ENCODE results near the gene EVX2. TPM values are rescaled to one million over a fixed set of nuclear protein-coding genes. Genes with fewer than 3 reads are reported as not detected.

Gene EVX2
- polyA plus RNA-seq, 1 donor: not detected

DNA sequence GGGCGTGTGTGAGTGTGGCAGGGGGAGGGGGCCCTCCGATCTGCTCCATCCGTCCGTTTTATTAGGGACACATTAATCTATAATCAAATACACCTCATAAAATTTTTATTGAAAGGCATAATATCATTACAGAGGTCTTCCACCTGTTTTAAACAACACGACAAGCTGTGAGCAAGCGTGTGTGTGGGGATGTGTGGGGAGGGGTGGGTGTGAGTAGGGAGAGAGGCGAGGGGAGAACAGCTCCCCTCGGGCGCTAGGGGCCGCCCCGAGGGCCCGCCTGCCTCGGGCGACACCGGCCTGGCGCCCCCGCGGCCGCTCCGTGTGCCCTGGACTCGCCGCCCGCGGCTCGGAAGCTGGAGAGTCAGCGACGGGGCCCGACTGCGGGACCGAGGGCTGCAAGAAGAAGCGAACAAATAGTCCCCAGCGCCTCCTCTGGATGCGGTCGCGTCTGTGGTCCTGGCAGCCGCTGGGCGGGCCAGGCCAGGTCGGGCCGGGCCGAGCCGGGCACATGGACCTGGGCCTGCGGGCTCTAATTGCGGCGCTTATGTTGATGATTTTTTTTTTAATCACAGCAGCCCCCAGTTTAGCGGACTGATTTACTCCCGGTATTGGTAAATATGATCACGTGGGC is 38.4 kb upstream of the EVX2 start:
- DNase-seq (ENCODE audit: low read depth): no peak

DNA sequence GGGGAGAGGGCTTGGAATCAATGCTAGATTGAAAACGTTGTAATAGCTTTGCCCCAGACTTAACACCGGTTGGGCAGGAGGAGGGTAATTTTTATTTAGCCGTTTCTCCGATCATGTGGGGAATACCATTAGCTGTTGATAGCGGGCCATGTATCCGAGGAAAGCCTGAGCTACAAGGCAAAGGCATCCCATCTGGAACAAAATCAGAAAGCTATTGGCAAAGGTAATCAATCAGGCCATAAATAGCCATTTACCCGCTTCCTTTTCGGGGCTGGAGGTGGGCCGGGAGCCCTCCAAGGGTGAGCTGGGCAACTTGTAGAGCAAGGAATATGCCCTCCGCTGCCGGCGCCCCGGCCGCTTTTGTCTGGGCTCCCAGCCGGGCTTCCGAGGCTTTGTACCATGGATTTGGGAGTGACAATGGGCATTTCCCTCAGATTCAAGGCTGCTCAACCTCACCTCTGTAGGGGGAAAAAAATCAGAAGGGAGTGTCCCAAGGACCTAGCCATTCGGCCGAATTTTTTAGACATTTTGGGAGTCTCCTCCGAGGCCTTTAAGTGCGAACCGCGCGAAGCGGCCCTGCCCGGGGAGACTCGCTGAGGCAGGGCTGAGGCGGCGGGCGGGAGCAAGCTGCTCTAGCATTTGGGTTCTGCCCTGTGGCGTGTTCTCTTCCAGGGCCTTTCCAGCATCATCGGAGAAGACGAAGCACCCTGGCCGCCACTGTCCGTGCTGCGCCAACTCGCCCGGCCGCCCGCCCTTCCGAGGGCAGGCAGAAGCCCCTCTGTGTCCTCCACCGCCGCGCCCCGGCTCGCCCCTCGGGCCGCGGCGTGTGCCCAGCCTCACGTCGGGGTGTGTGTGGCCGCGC is 37.7 kb upstream of the EVX2 start:
- DNase-seq (ENCODE audit: low read depth): no peak

DNA sequence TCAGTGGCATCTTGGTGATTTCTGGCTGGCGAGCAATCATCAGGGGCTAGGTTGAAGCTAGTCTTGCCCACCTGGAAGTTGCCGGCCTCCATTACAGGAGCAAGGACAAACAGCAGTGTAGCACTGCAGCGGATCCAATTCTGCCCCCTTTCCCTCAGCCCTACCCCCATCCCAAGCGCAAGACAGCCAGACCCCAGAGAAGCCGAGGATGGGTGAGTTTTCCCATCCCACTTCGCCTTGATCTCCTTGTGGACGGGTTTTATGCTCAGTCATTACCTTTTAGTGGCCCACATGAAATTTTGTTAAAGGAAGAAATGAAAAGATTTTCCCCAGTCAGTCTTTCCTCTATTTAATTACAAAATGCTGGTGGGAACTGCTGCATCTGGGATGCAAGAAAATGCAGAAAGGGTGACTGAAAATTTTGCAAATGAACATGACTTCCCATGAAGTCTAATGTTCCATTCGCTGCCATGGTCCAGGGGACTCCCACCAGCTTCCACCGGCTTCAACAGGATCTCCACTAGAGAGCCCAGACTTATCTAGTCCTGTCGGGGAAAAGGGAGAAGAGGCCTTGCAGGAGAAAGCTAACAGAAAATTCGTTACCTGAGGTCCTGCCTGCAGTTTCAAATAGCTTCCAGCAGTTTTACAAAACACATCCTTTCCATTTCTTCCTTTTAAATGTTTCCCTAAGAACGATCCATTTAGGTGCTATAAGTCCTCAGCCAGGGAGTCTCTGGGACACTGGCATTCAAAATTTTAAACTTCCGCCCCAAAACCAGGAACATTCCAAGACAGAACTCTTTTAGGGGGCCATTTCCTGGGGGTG is 36.8 kb upstream of the EVX2 start:
- DNase-seq (ENCODE audit: low read depth): no peak

DNA sequence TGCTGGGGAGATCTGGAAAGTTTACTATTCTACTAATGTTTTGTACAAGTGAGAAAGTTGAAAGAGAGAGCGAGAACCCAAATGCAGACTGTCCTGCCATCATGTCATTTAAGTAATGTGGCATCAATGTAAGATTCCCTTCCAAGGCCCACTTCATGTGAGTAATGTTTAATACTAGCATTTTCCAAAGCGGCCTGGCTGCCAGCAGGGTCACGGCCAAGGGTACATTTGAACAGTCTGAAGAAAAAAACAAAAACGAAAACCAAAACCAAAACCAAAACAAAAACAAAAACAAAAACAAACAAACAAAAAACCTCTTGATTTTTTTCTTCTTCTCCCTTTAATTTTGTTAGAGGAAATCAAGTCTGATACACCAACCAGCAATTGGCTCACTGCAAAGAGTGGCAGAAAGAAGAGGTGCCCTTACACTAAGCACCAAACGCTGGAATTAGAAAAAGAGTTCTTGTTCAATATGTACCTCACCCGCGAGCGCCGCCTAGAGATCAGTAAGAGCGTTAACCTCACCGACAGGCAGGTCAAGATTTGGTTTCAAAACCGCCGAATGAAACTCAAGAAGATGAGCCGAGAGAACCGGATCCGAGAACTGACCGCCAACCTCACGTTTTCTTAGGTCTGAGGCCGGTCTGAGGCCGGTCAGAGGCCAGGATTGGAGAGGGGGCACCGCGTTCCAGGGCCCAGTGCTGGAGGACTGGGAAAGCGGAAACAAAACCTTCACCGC is 35.0 kb upstream of the EVX2 start:
- DNase-seq (ENCODE audit: low read depth): no peak

DNA sequence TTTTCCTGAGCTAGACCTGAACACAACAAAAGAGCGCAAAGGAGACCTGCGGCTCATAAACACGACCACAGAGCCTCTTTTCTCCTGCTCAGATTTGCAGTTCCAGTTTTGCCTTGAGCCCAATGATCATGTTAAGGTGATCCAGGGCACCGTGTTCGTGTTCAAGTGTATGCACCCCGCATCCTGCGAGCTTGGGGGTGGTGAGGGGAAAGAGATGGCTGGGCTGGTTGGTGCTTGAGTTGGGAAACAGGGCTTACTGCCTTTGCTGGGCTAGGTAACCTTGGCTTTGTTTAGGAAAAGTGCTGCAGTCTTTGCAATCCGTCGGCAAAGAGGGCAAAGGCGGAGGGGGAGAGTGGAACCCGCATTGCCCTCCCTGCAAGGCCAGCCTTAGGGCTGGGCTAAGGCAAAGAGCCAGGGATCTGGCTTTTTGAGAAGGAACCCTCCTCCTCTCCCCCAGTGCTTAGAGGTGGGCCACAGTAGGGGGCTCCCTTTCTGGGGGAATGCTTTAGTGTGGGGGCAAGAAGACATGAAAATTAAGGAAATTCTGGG is 34.1 kb upstream of the EVX2 start:
- no peak for DNase-seq (ENCODE audit: low read depth)

DNA sequence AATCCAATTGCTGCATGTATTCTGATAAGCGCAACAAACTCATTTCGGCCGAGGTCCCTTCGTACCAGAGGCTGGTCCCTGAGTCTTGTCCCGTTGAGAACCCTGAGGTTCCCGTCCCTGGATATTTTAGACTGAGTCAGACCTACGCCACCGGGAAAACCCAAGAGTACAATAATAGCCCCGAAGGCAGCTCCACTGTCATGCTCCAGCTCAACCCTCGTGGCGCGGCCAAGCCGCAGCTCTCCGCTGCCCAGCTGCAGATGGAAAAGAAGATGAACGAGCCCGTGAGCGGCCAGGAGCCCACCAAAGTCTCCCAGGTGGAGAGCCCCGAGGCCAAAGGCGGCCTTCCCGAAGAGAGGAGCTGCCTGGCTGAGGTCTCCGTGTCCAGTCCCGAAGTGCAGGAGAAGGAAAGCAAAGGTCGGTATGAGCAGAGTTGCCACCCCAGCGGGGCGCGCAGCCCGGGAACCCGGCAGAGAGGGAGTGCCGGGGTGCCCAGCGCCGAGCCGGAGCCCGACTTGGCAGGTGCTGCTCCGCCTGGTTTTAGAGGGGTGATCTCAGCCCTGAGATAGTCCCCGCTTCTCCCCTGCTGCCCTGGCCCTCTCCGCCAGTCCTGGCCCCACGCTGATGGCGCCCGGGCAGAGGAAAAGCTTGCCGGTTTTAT is 33.5 kb upstream of the EVX2 start:
- DNase-seq (ENCODE audit: low read depth): no peak

DNA sequence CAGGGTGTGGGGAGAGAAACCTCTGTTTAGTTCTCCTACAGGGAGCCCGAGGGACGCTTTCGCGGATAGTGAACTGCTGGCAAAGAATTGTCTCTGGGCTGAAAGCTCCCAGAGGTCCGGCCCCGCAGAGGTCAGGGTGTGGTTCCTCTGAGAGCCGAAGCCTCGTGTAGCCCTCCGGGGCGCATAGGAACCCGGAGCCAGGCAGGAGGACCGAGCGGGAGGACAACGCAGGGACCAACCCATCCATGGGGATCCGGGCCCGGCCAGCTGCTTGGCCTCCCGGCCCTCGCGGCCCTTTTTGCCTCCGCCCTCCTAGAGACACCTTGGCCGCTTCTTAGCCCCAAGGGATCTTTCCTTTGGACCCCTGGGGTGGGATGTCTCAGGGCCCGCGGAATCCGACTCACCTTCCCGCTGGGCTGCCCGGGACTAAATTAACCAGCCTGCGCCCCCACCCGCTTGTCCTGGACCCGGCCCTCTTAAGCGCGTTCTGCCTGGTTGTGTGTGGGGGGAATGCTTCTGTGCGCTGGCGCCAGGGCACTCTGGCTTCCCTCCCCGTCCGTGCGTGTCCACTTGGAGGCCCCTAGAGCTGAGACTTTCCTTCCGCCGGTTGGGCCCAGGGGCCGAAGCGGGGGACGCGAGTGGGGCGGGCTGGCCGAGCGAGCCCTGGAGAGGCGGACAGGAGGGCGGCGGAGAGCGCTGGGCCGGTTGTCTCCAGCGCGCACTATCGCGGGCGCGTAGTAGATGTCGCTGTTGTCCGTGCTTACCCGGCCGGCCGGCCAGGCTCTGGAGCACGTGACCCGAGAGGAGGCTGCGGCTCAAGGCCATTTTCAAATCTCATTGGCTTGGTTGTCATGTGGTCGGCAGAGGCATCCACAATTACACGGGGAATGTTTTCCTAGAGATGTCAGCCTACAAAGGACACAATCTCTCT is 32.4 kb upstream of the EVX2 start, which contains the start of gene HOXD10:
Gene HOXD10, plus strand, starts transcription at position 896 of the 931 bp plus-strand sequence. CDS start 56 bp downstream, outside the sequence.
- DNase-seq (ENCODE audit: low read depth): no peak

DNA sequence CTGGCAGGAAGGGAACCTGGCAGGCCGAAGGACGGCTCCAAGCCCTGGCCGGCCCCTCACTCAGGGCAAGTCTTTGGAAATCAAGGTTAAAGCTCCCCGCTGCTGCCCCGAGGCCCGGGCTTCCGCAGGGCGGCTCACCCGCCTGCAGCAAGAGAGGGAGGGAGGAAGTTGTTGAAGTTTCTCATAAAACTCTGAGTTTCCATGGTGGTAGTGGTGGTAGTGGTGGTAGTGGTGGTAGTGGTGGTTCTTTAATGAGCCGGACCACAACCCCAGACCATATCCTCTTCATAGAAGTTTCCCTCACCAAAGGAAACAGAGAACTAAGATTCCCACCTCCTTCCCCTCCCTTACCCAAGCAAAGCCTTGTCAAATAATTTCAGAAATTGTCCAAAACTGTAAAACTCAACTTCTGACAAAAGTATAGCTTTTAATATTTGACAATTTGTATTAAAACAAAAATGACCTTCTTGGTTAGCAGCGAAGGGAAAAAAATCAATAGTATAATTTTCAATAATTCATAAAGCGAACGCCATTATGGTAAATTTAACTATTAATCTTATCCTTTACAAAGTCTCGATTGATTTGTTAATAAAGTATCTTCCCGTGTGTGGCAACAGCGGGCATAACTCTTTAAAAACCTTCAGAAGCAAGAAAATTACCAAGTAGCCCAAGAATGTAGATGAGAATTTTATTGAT is 31.3 kb upstream of the EVX2 start:
- no peak for DNase-seq (ENCODE audit: low read depth)

DNA sequence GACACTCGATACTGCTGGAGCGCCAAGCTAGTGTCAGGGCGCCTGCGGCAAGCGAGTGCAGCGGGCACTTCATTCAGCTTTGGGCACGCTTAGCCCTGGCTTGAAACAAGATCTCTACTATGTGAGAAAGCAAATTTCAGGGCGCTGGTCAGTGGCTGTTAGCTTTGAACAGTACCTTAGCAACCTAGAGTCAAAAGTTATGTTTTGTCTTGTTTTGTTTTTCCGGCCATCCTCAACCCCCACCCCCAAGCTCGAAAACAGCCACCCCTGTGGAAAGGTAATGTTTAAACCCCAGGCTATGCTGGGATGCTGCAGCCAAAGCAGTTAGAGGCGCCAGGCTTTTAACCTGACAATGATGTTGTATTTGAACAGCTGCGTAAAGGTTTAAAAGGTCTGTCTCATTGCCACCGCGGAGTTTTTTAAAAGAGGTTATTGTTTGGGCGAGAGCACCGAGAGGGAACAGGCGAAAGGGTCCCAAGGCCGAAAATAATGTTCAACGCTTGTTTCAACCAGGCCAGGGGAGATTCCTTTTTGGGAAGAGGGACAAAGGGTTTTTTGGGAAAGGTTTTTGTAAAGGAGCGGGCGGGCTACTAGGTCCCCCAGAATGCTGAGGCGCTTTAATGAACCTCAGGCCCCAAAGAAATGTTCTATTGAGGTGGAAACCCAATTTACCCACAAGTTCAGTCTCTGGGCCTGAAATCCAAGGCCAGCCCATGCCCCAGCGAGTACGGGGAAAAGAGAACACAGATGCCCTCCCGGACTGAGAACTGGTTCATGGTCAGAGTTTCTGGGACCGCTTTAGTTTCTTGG is 30.6 kb upstream of the EVX2 start:
- no peak for DNase-seq (ENCODE audit: low read depth)

DNA sequence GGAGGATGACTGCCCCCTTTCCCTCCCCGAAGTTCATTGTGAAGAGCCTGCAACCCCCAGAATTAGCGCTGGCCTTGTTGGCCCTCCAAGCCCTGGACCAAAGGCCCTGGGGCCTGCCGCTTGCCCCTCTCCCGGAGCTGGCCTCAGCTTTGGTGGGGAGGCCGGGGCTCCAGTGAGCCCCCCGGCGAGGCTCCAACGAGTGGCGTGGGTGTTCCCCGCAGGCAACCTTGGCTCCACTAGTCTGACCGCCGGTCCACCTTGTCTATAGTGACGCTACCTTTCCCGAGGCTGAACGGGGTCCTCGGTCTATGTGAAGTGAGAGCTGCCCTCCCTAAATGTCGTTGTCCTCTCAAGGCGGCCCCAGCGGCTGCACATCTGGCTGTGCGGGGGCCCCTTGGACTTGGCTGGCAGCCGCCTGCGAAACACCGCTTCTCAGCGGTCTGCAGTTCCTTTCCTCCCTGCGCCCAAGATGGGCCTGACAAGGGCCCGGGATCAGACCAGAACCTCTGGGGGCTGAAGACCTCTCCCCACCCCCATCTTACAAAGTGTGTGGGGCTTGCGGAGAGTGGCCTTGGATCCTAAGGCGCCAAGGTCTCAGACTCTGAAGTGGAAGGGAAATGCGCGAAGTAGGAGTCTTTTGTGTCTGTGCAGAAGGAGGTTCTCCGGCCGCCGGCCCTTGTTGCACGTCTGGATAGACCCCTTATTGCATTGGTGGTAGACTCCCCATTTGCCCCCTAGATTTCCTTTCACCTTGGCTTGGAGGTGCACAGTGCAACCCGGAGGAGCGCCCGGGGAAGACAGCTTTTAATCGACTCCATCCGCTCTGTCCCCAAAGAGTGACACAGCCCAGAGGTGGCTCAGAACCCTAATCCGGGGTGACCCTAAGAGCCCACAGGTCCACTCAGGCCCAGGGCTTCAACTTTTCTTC is 28.9 kb upstream of the EVX2 start:
- DNase-seq (ENCODE audit: low read depth): no peak

DNA sequence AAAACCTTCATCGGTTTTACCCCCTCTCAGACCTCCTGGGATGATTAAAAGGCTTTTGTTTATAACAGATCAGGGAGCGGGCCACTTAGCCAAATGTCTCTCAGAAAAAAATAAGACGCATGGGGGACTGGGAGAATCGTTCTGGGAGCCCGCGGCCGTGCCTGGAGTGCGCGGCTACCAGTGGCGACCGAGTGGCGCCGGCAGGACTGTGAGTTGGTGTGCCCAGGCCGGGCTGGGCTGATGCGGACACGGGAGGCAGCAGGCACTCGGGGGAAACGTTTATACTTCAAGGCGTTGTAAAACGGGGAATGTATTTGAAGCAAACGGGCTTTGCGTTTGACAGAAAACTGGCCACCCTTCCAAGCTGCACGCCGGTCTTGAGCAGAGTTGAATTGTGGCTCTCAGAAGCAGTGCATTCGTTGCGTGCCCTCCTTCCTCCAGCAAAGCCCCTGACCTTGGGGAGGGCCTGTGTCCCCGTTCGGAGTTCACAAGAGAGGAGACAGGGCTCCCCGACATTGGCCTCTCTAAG is 28.1 kb upstream of the EVX2 start:
- DNase-seq (ENCODE audit: low read depth): no peak

DNA sequence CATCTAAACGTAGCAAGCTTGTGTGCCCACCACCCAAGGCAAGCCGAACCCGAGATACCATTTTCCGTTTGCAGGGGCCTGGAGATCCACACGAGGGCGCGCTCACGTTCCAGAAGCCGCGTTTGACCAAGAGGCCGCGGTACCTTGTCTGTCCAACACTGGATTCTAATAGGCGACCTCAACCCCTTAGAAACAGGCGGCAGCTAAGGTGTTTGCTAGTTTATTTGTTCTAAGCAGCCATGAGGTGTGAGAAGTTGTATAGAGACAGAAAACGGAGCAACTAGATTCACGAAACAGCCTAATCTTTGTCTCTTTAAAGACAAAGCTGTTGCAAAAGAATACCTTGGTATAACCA is 27.5 kb upstream of the EVX2 start:
- no peak for DNase-seq (ENCODE audit: low read depth)

DNA sequence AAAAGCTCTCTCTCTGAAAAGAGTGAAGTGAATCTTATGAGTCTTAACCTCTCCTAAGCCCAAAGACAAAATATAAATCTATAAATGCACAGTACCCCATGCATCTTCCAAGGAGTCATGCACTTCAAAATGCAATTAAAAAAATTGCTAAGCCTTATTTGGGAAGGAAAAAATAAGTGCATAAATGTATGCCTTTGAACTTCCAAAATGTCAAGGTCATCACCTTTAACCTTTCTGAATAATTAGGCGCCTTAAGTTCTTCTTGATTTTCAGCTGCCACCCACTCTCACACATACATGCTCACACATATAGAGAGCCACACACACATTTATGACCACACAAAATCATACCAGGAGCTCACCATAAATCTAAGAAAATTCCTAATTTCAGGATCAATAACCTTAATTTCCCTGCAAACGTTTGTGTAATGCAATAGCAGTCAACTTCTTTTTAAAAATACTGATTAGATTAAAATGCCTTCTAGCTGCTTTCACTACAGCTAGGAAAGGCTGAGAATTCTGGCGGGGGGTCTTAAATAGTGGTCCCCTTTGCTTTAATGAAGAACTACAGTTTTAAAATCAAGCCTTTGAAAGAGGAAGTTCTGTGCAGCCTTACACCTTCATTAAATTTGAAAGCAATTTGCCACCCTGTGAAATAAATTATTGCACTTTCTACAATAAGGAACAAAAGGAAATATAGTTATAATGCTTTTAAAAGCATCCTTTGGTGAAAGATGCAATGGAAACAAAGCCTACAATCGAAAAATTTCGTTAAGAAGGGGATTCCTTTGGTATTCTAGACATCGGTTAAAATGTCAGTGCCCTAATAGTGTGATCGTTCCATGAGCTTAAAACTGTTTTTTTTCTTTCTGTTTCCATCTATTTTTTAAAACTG is 26.9 kb upstream of the EVX2 start:
- no peak for DNase-seq (ENCODE audit: low read depth)

DNA sequence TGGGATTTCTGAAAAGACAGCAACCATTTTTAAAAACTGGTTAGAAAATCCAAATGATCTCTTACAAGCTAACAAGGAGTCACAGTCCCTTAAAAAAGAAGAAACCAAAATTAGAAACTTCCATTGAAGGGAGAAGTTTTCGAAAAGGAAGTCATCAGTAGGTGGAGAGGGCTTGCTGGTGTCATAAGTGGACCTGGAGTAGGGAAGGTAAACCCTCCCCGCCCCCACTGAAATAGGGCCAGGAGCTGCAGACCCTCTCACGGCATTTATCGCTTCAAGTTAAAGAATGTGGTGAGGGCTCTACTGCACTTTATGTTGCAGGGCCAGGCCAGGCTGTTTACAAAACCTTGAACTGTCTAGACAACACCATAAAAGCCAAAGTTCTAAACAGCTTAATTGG is 26.2 kb upstream of the EVX2 start:
- DNase-seq (ENCODE audit: low read depth): no peak

DNA sequence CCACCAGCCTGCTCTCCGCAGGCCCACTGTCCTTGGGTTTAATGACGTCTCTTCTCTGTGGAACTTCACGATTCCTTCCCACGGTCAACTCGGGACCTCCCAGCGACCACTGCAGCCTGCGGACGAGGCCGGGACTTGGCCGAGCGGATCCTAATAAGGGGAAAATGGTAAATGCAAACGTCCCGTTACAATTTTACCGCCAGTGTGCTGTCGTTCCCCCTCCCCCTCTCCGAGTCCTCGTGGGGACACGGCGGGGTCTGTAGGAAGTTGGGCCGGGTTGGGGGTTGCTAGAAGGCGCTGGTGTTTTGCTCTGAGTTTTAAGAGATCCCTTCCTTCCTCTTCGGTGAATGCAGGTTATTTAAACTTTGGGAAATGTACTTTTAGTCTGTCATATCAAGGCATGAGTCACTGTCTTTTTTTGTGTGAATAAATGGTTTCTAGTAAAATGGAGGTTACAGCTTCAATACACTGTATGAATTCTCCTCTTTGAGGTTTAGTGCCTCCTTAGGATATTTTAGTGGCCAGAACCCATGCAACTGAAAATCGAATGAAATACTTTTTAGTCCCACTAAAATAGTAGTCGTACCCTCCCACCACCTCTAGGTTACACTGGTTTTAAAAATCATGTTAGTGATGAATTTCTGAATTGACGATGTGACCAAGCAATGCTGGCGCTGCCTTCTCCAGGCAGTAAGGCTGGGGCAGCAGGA is 25.6 kb upstream of the EVX2 start:
- DNase-seq (ENCODE audit: low read depth): no peak

Measured in forelimb muscle (tissue), 1 donor.